ENCODE results near the gene NEO1.

NEO1 gene

DNA sequence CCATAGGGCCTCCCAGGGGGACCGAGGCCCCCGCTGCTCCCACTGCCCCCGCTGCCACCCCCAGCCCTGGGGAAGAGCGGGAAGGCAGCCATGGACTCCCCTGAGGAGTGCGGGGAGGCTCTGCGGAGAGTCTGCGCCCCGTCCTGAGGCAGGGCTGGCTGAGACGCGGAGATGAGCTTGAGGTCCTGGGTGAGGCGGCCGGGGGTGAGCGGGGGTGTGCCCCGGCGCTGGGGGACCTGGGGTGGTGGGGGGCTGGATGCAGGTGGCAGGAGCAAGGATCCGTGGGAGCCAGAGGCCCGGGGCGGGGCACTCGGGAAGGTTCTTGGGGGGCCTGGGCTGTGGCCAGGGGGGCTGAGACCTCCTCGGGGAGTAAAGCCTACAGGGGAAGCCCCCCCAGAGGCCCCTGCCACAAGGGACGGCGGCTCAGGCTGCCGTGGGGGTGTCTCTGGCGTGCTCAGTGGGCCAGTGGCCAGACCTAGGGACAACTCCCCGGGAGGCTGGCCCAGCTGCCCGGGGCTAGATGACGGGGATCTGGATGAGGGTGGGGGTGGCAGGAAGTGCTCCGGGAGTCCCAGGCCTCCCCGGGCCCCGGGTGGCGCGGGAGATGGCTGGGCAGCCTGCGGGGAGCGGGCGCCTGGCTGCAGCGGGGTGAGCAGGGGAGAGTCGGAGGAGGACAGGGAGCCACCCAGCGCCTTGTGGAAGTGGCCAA is 270.6 kb downstream of the NEO1 start:
- FAIRE-seq: no peak
- DNase-seq (ENCODE audit: insufficient read length): no peak

DNA sequence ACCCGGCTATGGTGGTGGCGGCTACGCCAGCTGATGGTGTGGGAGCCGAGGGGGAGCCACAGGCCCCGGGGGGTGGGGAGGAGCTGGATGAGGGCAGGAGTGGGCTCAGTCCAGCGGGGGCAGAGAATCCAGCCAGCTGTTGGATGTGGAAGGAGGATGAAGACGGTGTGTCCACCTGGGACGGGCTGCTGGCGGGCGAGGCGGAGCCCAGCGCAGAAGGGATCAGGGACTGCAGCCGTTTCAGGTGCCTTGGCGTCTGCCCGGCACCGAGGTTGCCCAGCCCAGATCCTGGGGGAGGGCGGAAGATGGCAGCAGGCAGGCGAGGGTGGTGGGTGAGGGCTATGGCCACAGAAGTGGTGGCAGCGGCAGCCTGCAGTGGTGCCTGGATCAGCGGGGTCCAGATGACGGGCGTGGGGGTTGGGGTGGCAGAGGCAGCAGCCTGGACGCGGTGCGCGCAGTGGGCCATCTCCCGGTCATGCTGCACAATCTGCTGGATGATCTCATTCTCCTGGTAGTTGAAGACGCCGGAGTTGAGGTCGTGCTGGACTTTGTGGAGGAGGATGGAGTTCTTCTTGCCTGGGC is 271.2 kb downstream of the NEO1 start:
- FAIRE-seq: no peak
- DNase-seq (ENCODE audit: insufficient read length): no peak

More for the DNA sequence above, 270.6 kb downstream of the NEO1 start:
- TF ChIP-seq POLR2A (IDR thresholded peaks at IDR 0.05; ENCODE audit: low read depth, low read length) (no peak), POLR2AphosphoS5 (IDR thresholded peaks at IDR 0.05; ENCODE audit: low read depth, low read length) (no peak), TAF1 (IDR thresholded peaks at IDR 0.05; ENCODE audit: borderline replicate concordance, low read depth, low read length) (no peak)

DNA sequence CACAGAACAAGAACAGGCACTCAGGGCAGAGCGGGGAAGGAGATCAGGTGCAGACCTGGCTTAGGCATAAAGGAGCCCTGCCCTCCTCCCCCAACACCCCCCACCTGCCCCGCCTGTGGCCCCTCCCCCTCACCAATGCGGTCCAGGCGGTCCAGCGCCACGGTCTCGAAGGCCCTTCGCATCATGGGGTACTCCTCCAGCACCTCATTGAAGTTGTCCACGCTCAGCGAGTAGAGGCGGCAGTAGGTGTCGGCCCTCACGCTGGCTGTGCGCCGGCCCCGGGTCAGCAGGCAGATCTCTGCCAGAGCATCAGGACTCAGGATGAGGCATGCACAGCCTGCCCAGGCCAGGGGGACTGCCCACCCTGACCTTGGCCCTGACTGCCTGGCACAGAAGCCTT is 271.7 kb downstream of the NEO1 start:
- DNase-seq (ENCODE audit: insufficient read length) (no peak), FAIRE-seq (no peak)
- no peak for TF ChIP-seq POLR2AphosphoS5 (IDR thresholded peaks at IDR 0.05; ENCODE audit: low read depth, low read length)
- no peak for TF ChIP-seq TAF1 (IDR thresholded peaks at IDR 0.05; ENCODE audit: borderline replicate concordance, low read depth, low read length)
- no peak for TF ChIP-seq POLR2A (IDR thresholded peaks at IDR 0.05; ENCODE audit: low read depth, low read length)

More for the DNA sequence above, 271.2 kb downstream of the NEO1 start:
- TF ChIP-seq POLR2AphosphoS5 (IDR thresholded peaks at IDR 0.05; ENCODE audit: low read depth, low read length): no peak
- TF ChIP-seq POLR2A (IDR thresholded peaks at IDR 0.05; ENCODE audit: low read depth, low read length): no peak

DNA sequence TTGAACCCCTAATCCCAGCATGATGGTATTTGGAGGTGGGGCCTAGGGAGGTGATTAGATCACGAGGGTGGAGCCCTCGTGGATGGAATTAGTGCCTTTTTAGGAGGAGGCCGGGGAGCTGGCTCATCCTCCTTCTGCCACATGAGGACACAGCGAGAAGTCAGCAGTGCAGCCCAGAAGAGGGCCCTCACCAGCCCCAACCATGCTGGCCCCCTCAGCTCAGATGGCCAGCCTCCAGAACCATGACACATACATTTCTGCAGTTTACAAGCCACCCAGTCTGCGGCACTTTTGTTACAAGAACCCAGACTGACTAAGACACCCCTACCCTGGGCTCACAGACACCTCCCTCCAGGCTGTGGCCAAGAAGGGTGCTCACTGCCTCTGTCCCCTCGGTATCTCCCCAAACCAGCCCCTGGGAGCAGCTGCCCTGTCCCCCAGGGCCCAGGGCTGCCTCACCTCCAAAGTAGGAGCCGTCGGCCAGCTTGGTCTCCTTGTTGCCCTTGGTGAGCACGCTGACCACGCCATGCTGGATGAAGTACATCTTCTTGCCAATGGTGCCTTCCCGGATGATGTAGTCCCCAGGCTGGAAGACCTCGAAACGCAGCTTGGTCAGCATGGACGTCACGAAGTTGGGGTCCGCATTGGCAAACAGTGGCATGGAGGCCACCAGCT is 272.4 kb downstream of the NEO1 start:
- FAIRE-seq (no peak), DNase-seq (ENCODE audit: insufficient read length) (no peak)
- TF ChIP-seq POLR2A (IDR thresholded peaks at IDR 0.05; ENCODE audit: low read depth, low read length): no peak
- no peak for TF ChIP-seq POLR2AphosphoS5 (IDR thresholded peaks at IDR 0.05; ENCODE audit: low read depth, low read length)
- TF ChIP-seq TAF1 (IDR thresholded peaks at IDR 0.05; ENCODE audit: borderline replicate concordance, low read depth, low read length): no peak

DNA sequence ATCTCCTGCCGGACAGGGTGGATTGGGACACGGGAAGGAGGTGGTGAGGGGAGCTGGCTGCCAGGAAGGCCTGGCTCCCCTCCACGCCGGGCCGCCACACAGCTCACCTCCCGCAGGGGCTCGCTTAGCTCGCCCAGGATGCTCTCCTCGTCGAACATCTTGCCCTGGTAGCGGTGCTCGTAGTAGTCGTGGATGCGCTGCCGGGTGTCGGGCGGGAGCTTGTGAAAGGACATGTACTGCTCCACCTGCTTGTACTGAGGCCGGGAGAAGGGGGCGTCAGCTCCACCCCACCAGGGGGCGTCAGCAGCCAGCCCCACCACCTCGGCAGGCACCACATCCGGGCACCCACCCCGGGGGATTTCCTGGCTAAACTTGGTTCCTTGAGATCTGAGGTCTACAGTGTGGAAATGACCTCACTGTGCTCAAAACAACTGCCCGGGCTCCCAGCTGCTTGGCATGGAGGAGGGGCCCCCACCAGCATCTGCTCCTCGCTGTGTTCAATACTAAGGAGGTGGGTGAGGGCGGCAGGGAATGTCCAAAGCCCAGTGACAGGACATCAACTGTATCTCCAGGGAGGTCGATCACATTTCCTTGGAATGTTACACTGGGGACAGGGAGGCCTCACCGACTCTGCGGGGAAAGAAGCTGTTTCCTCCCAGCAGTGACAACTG is 273.1 kb downstream of the NEO1 start:
- no peak for DNase-seq (ENCODE audit: insufficient read length)
- TF ChIP-seq TAF1 (IDR thresholded peaks at IDR 0.05; ENCODE audit: borderline replicate concordance, low read depth, low read length) (no peak), POLR2AphosphoS5 (IDR thresholded peaks at IDR 0.05; ENCODE audit: low read depth, low read length) (no peak), POLR2A (IDR thresholded peaks at IDR 0.05; ENCODE audit: low read depth, low read length) (no peak)
- peak; percentile 58 for FAIRE-seq

DNA sequence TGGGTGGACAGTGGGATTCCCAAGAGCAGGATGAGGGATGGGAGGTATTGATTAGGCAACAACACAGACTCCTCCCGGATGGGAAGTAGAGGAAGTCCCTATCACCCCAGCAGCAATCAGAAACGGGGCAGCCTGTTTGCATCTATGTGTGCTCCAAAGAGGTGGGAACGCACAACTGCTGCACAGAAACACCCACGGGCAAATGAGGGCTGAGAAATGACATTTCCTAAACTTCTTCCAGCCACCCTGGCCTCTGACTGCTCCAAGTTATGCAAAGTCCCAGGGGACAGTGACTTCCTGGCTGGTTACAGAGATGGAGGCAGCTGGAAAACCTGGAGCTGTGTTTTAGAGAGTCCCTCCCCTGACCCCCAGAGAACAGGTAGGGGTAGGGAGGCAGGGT is 273.9 kb downstream of the NEO1 start:
- DNase-seq (ENCODE audit: insufficient read length): no peak
- TF ChIP-seq POLR2AphosphoS5 (IDR thresholded peaks at IDR 0.05; ENCODE audit: low read depth, low read length) (no peak), TAF1 (IDR thresholded peaks at IDR 0.05; ENCODE audit: borderline replicate concordance, low read depth, low read length) (no peak), POLR2A (IDR thresholded peaks at IDR 0.05; ENCODE audit: low read depth, low read length) (no peak)
- FAIRE-seq: no peak

DNA sequence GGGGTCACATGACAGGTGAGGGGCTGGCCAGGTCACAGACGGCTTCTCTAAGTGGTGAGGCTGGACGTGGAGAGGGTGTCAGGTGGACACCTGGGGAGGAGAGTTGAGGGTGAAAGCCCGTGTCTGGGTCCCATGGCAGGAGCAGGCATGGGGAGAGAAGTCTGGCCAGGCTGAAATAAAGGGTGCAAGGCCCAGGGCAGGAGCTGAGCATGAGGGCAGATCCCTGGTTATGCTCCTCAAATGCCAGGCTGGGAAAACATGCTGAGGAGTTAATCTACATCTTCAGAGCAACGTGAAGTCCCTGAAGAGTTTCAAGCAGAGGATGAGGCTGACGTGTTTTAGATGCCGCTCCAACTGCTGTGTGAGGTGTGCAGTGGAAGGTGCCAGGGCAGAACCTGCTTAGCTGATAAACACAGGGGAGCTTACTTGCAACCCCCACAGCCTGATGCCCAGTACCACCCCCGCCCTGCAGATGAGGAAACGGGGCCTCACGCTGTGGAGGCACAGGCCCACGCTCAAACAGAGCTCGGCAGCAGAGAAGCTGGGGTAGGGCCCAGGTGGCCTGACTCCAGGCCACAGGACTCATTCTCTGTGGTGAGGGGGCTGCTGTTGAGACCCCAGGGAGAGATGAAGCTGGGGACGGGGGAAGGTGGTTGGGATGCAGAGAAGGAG is 276.0 kb downstream of the NEO1 start:
- FAIRE-seq (no peak), DNase-seq (ENCODE audit: insufficient read length) (no peak)
- TF ChIP-seq TAF1 (IDR thresholded peaks at IDR 0.05; ENCODE audit: borderline replicate concordance, low read depth, low read length) (no peak), POLR2A (IDR thresholded peaks at IDR 0.05; ENCODE audit: low read depth, low read length) (no peak), POLR2AphosphoS5 (IDR thresholded peaks at IDR 0.05; ENCODE audit: low read depth, low read length) (no peak)

DNA sequence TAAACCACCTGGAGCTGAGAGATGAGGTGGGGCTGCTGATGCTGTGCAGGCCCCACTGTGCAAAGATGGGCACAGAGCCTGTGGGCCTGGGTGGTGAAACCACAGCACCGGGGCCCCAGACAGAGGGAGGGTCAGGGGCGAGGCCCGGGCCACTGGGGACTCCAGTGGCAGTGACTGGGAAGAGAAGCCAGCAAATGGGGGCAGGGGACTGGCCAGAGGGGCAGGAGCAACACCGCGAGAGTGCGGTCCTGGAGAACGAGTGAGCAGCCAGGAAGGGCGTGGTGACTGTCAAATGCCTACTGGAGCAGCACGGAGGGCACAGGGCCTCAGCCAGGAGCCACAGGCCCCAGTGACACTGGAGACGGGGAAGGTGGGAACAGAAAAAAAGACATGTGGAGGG is 276.7 kb downstream of the NEO1 start:
- no peak for FAIRE-seq
- no peak for TF ChIP-seq TAF1 (IDR thresholded peaks at IDR 0.05; ENCODE audit: borderline replicate concordance, low read depth, low read length)
- no peak for TF ChIP-seq POLR2A (IDR thresholded peaks at IDR 0.05; ENCODE audit: low read depth, low read length)
- no peak for TF ChIP-seq POLR2AphosphoS5 (IDR thresholded peaks at IDR 0.05; ENCODE audit: low read depth, low read length)
- no peak for DNase-seq (ENCODE audit: insufficient read length)

DNA sequence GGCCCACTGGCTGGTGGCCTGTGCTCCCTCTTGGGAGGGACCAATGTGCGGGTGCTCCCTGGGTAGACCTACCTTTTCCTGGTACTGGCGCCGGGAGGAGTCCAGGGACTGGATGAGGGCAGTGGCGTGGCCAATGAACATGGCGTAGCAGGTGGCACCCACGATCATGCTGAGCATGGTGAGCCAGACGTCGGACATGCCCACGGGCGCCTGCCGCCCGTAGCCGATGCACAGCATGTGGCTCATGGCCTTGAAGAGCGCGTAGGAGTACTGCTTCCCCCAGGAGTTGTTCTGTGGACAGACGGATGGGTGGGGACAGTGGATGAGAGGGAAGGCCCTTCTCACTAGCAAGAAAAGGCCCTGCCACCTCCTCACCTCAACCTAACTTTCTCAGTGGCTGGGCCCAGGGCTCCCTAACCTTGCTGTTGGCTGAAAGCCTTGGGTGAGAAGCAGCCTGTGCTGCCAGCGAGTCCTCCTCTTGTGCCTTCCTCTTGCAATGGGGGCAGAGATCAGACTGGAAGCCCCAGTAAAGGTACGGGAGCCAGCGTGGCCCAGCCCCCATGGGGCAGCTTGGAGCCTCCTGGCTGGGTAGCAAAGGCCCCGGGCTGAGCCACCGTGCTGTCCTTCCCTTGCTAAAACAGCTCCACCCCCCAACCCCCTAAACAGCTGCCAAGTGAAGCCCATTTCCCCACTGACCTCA is 277.4 kb downstream of the NEO1 start:
- no peak for TF ChIP-seq TAF1 (IDR thresholded peaks at IDR 0.05; ENCODE audit: borderline replicate concordance, low read depth, low read length)
- TF ChIP-seq POLR2A (IDR thresholded peaks at IDR 0.05; ENCODE audit: low read depth, low read length): no peak
- no peak for TF ChIP-seq POLR2AphosphoS5 (IDR thresholded peaks at IDR 0.05; ENCODE audit: low read depth, low read length)
- DNase-seq (ENCODE audit: insufficient read length) (no peak), FAIRE-seq (no peak)

DNA sequence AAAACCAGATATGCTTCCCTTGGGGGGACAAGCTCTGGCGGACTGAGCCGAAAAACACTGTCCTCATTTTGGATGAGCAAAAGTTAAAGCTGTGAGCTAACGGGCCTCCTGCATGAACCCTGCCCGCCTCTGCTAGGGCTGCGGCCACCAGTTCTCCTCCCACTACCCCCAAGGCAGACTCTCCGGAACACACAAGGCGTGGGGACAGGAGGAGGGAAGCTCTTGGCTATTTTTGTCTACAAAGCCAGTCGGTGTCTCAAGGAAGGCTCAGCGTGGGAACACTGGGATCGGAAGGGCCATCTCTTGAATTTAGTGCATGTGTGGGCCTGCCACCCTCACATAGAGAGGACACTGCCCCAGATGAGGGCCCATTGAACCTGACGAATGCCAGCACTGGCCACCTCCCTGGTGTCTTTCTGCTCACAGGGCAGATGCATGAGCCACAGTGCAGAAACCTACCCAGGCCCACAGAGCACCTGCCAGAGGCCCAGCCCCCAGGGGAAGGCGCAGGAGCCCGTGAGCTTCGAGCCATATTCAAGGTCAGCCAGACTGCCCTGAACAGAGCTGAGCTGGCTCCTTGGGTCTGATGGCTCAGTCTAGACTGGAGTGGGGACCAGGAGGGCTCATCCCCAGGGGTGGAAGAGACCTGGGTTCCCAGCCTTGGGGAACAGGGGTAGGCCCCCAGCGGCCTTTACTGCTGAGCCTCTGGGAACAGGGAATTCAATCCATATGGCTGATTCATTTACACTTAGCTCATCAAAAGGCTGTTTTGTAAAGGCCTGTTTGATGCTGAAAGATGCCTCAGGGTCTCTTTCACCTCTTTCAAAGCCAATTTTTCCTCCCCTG is 278.2 kb downstream of the NEO1 start:
- FAIRE-seq: no peak
- DNase-seq (ENCODE audit: insufficient read length): no peak
- TF ChIP-seq POLR2A (IDR thresholded peaks at IDR 0.05; ENCODE audit: low read depth, low read length) (no peak), POLR2AphosphoS5 (IDR thresholded peaks at IDR 0.05; ENCODE audit: low read depth, low read length) (no peak), TAF1 (IDR thresholded peaks at IDR 0.05; ENCODE audit: borderline replicate concordance, low read depth, low read length) (no peak)

Data from GM12892 (cell line).